GM23248 (cell line): ENCODE measurements around the gene SYNDIG1. TPM values are rescaled to one million over a fixed set of nuclear protein-coding genes. Genes with fewer than 3 reads are reported as not detected.

Experiments
- DNase-seq: peaks from one replicate; pipeline ENCODE4 v3.0.0-alpha.2; 2015
- H2AFZ ChIP-seq: fragments of 200-600 bp; sonication (generic); 2 replicates; pipeline ENCODE4 v1.6.1; 2016; ENCODE audit warnings: antibody characterized with exemption
- H3F3A ChIP-seq: fragments of 200-600 bp; sonication (generic); 2 replicates; pipeline ENCODE4 v1.6.1; 2016; ENCODE audit warnings: mild to moderate bottlenecking, antibody characterized with exemption, mixed run types; ENCODE audit not compliant: insufficient read depth
- H3K27ac ChIP-seq: fragments of 200-600 bp; sonication (generic); 2 replicates; pipeline ENCODE4 v1.5.1; 2016; ENCODE audit warnings: mild to moderate bottlenecking
- H3K27me3 ChIP-seq: fragments of 200-600 bp; sonication (generic); replicated peaks from 2 replicates; pipeline ENCODE4 v1.6.1; 2016; ENCODE audit warnings: mild to moderate bottlenecking; ENCODE audit not compliant: insufficient read depth
- H3K36me3 ChIP-seq: fragments of 200-600 bp; sonication (generic); 2 replicates; pipeline ENCODE4 v1.6.1; 2016; ENCODE audit warnings: low read depth, mild to moderate bottlenecking
- H3K4me1 ChIP-seq: fragments of 200-600 bp; sonication (generic); 2 replicates; pipeline ENCODE4 v1.6.1; 2016; ENCODE audit warnings: mild to moderate bottlenecking; ENCODE audit not compliant: insufficient read depth
- H3K4me2 ChIP-seq: fragments of 200-600 bp; sonication (generic); one replicate; pipeline ENCODE4 v1.6.1; 2016; ENCODE audit warnings: mild to moderate bottlenecking; ENCODE audit not compliant: unreplicated experiment
- H3K4me3 ChIP-seq: fragments of 200-600 bp; sonication (generic); 2 replicates; pipeline ENCODE4 v1.5.1; 2016; ENCODE audit warnings: mild to moderate bottlenecking
- H3K79me2 ChIP-seq: fragments of 200-600 bp; sonication (generic); 2 replicates; pipeline ENCODE4 v1.6.1; 2016; ENCODE audit warnings: mild to moderate bottlenecking; ENCODE audit not compliant: insufficient read depth
- H3K9ac ChIP-seq: fragments of 200-600 bp; sonication (generic); 2 replicates; pipeline ENCODE4 v1.6.1; 2016; ENCODE audit warnings: mild to moderate bottlenecking
- H3K9me2 ChIP-seq: fragments of 200-600 bp; sonication (generic); 2 replicates; pipeline ENCODE4 v1.6.1; 2016; ENCODE audit warnings: mixed run types, mild to moderate bottlenecking, moderate library complexity; ENCODE audit not compliant: insufficient read depth
- H3K9me3 ChIP-seq: fragments of 200-600 bp; sonication (generic); one replicate; pipeline ENCODE4 v1.6.1; 2017; ENCODE audit warnings: low read depth
- H4K20me1 ChIP-seq: fragments of 200-600 bp; sonication (generic); 2 replicates; pipeline ENCODE4 v1.6.0; 2016; ENCODE audit not compliant: insufficient read depth
- EZH2 ChIP-seq: fragments of 200-600 bp; sonication (generic); IDR thresholded peaks from 2 replicates; pipeline ENCODE4 v1.6.1; 2018; ENCODE audit warnings: antibody characterized with exemption, mild to moderate bottlenecking; ENCODE audit not compliant: insufficient read depth, poor library complexity, severe bottlenecking
- EZH2phosphoT487 ChIP-seq: fragments of 200-600 bp; sonication (generic); IDR thresholded peaks from 2 replicates; pipeline ENCODE4 v1.6.1; 2018; ENCODE audit warnings: antibody characterized with exemption, moderate library complexity, mild to moderate bottlenecking, low read depth; ENCODE audit not compliant: insufficient read depth
- WGBS, 2 experiments: methylation state at CpG; one replicate each; pipeline ENCODE4 v1.1.6; 2015 to 2017; ENCODE audit warnings: low lambda C conversion rate in 2 of 2, low coverage in 1 of 2; ENCODE audit errors: missing lambda C conversion rate in 2 of 2; 5-methylcytosine and 5-hydroxymethylcytosine counted together
- in situ Hi-C: fragments of 300-500 bp; cut with MboI; formaldehyde crosslinking; loops from 2 replicates; pipeline ENCODE4 v1.15.0; 2020
- polyA plus RNA-seq: library from polyadenylated mRNA; unstranded; fragments of >200 nt; fragmentation: Nextera tagmentation; extraction: Ambion mirVana; gene quantifications from 2 replicates; pipeline ENCODE4 v1.2.1, GENCODE V29; 2016
- total RNA-seq: library from RNA; depleted of rRNA; stranded (reverse); fragments of >200 nt; shearing (Covaris generic); gene quantifications from 2 replicates; pipeline ENCODE4 v1.2.3, GENCODE V29; 2014

The SYNDIG1 gene
- total and polyA plus RNA-seq, 2 experiments from 2014 or later: 1.6 to 2.6 TPM

- in situ Hi-C loops: no loop called here
- no peaks in the 10 kb centered on the region for H3K36me3 ChIP-seq
These were observed 102.7 kb downstream of the SYNDIG1 start for GRCh38 chr20:24572140-24572539.

DNA sequence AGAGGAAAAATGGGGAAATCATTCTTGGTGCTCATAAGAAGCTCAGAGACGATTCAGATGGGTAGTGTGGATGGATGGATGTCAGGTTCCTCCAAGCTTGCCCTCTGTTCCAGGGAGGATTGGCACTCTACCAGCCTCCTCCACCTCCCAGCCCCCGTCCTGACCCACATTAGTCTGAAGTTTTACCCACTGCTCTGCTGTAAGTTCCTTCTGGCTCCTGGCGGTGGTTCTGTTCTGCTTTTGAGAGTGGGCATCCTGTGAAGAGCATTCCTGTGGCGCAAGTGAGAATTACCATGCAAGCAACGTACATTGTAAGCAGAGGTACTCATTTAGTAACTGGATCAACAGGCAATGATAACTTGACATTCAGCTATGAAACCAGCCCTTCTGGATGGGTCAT is 103.4 kb downstream of the SYNDIG1 start:
- no peaks in the 10 kb centered on the region for H3F3A ChIP-seq
- no peak overlapping the region for H2AFZ ChIP-seq
- H3K4me3 ChIP-seq: no peak overlapping the region
- H3K36me3 ChIP-seq: no peaks in the 10 kb centered on the region
- no peaks in the 10 kb centered on the region for H4K20me1 ChIP-seq
- no peaks in the 10 kb centered on the region for H3K79me2 ChIP-seq
- no peaks in the 10 kb centered on the region for H3K9me2 ChIP-seq
- no peak overlapping the region for H3K4me2 ChIP-seq
- no peak for DNase-seq
- no peaks in the 10 kb centered on the region for H3K9me3 ChIP-seq
- in situ Hi-C loops: no loop called here
- H3K27ac ChIP-seq: no peak overlapping the region
- H3K27me3 ChIP-seq: peaks cover 3% of the 10 kb centered on the region; the same call in 1 of the 2 replicates
- WGBS, 2 experiments: 38 to 47% methylated on average over 5 of the region's 5 CpGs
- TF ChIP-seq EZH2: no peak
- TF ChIP-seq EZH2phosphoT487: no peak
- no peaks in the 10 kb centered on the region for H3K4me1 ChIP-seq
- H3K9ac ChIP-seq: no peak overlapping the region

More at GRCh38 chr20:24572140-24572539, 102.7 kb downstream of the SYNDIG1 start:
- no peak overlapping the region for H3K4me3 ChIP-seq
- H3F3A ChIP-seq: no peaks in the 10 kb centered on the region
- no peaks in the 10 kb centered on the region for H3K9me2 ChIP-seq
- TF ChIP-seq EZH2 (no peak), EZH2phosphoT487 (no peak)
- H3K4me1 ChIP-seq: no peaks in the 10 kb centered on the region
- WGBS, 2 experiments: 58 to 63% methylated on average over 7 of the region's 7 CpGs
- H3K9me3 ChIP-seq: no peaks in the 10 kb centered on the region
- no peak overlapping the region for H3K4me2 ChIP-seq
- no peak overlapping the region for H3K27ac ChIP-seq
- peaks cover 3% of the 10 kb centered on the region; the same call in 1 of the 2 replicates for H3K27me3 ChIP-seq
- H2AFZ ChIP-seq: no peak overlapping the region
- no peaks in the 10 kb centered on the region for H3K79me2 ChIP-seq
- no peaks in the 10 kb centered on the region for H4K20me1 ChIP-seq
- H3K9ac ChIP-seq: no peak overlapping the region
- no peak for DNase-seq

DNA sequence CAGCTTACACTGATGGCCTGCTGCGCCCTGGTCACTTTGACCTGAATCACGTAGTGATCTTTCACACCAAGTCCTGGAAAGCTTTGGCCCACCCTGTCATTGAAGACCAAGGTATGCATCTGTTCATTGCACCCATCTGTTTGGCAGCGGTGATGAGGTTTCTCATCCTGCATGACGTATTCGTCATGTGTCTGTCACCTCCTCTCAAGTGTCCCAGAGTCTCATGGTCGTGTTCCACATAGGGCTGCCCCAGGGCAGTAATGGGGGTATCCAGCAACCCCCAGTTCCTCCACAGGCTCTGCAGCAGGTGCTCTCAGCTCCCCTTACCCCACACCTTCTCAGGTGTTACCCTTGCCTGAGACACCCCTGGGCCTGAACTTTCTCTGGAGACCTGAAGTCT is 104.1 kb downstream of the SYNDIG1 start:
- in situ Hi-C loops: no loop called here
- no peak for DNase-seq
- no peaks in the 10 kb centered on the region for H3F3A ChIP-seq

GRCh38 chr20:24574307-24574706 is 104.9 kb downstream of the SYNDIG1 start:
- no peaks in the 10 kb centered on the region for H3K79me2 ChIP-seq
- in situ Hi-C loops: no loop called here
- no peaks in the 10 kb centered on the region for H3K9me3 ChIP-seq
- H3F3A ChIP-seq: no peaks in the 10 kb centered on the region
- H3K27ac ChIP-seq: no peak overlapping the region
- no peak for DNase-seq
- H3K4me1 ChIP-seq: no peaks in the 10 kb centered on the region
- H4K20me1 ChIP-seq: no peaks in the 10 kb centered on the region
- 63 to 70% methylated on average over 2 of the region's 2 CpGs for WGBS, 2 experiments
- no peak overlapping the region for H3K4me2 ChIP-seq
- no peaks in the 10 kb centered on the region for H3K36me3 ChIP-seq
- TF ChIP-seq EZH2: no peak
- no peak for TF ChIP-seq EZH2phosphoT487
- H2AFZ ChIP-seq: no peak overlapping the region
- H3K4me3 ChIP-seq: no peak overlapping the region
- no peaks in the 10 kb centered on the region for H3K9me2 ChIP-seq
- H3K27me3 ChIP-seq: peaks cover 3% of the 10 kb centered on the region; the same call in 1 of the 2 replicates
- no peak overlapping the region for H3K9ac ChIP-seq

More for the DNA sequence above, 104.1 kb downstream of the SYNDIG1 start:
- Histone ChIP-seq H3K27ac (no peak overlapping the region), H3K4me1 (no peaks in the 10 kb centered on the region), H3K9me2 (no peaks in the 10 kb centered on the region), H3K27me3 (peaks cover 3% of the 10 kb centered on the region; the same call in 1 of the 2 replicates), H3K9ac (no peak overlapping the region), H4K20me1 (no peaks in the 10 kb centered on the region), H3K4me2 (no peak overlapping the region), H3K36me3 (no peaks in the 10 kb centered on the region), H3K9me3 (no peaks in the 10 kb centered on the region), H2AFZ (no peak overlapping the region), H3K4me3 (no peak overlapping the region), H3K79me2 (no peaks in the 10 kb centered on the region)
- WGBS, 2 experiments: 69 to 71% methylated on average over 6 of the region's 6 CpGs
- TF ChIP-seq EZH2: no peak
- TF ChIP-seq EZH2phosphoT487: no peak

DNA sequence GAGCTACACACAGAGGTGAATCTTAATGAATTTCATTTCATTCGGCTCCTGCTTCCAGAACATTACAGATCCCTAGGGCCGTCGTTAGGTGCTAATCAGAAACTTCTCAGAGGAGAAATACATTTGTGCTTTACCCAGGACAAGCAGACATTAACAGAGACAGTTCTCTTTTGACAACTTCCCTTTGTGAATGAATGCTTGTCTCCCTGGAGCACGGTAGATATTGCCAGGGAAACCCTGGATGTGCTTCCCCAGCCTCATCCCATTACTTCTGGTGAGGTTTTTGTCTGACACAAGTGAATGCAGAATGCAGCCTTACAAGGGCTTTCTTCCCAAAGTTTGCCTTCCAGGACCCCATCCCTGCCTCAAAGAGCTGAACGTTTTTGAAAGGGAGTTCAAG is 105.4 kb downstream of the SYNDIG1 start:
- Histone ChIP-seq H3K4me1 (no peaks in the 10 kb centered on the region), H3K9me2 (no peaks in the 10 kb centered on the region), H3K27ac (no peak overlapping the region), H3K9me3 (no peaks in the 10 kb centered on the region), H4K20me1 (no peaks in the 10 kb centered on the region), H3K79me2 (no peaks in the 10 kb centered on the region), H2AFZ (no peak overlapping the region), H3K4me3 (no peak overlapping the region), H3K27me3 (peaks cover 3% of the 10 kb centered on the region; the same call in 1 of the 2 replicates), H3F3A (no peaks in the 10 kb centered on the region), H3K4me2 (no peak overlapping the region), H3K9ac (no peak overlapping the region), H3K36me3 (no peaks in the 10 kb centered on the region)
- 61 to 65% methylated on average over 5 of the region's 5 CpGs for WGBS, 2 experiments
- in situ Hi-C loops: no loop called here
- DNase-seq: no peak
- TF ChIP-seq EZH2 (no peak), EZH2phosphoT487 (no peak)
